ENCODE data around the gene PHYHIPL. TPM values are rescaled to one million over a fixed set of nuclear protein-coding genes. Genes with fewer than 3 reads are reported as not detected.

Gene PHYHIPL
- polyA plus RNA-seq, 1 of the 3 experiments (the other 2 are of a cell fraction): 0.44 TPM

GRCh38 chr10:59273445-59273844, 97.0 kb downstream of the PHYHIPL start:
- Histone ChIP-seq H3K9me2 (no peaks in the 10 kb centered on the region), H3K4me3 (ENCODE audit: low read depth in 2 of 2, low read length in 1 of 2) (no peak overlapping the region), H3K9ac (no peak overlapping the region), H3F3A (replicated peaks; ENCODE audit: insufficient read depth) (no peaks in the 10 kb centered on the region), H4K20me1 (ENCODE audit: insufficient read depth) (no peaks in the 10 kb centered on the region), H3K9me3 (no peaks in the 10 kb centered on the region), H3K4me2 (no peak overlapping the region), H3K36me3 (replicated peaks in 1 of 2; ENCODE audit: control insufficient read depth in 1 of 2, insufficient read depth in 2 of 2, low read length in 1 of 2) (peaks cover 12 to 20% of the 10 kb centered on the region in 2 experiments), H2AFZ (ENCODE audit: low read depth) (no peak overlapping the region), H3K27me3 (ENCODE audit: insufficient read depth) (no peaks in the 10 kb centered on the region), H3K4me1 (ENCODE audit: control insufficient read depth in 1 of 2, insufficient read depth in 2 of 2, low read depth in 1 of 2, low read length in 1 of 2) (peaks cover 0 to 7% of the 10 kb centered on the region in 2 experiments; a peak in 2 of 4 replicates), H3K79me2 (ENCODE audit: insufficient read depth) (no peaks in the 10 kb centered on the region), H3K27ac (ENCODE audit: low read depth in 2 of 2, low read length in 1 of 2) (no peak overlapping the region)
- CTCF ChIA-PET: interaction anchor here (1.1 kb wide), 1 partner anchor 309 kb away, joined by 4 read pairs; no protein-coding TSS in a partner anchor
- TF ChIP-seq RCOR1 (IDR thresholded peaks at IDR 0.05; ENCODE audit: low read length) (no peak), USF1 (IDR thresholded peaks at IDR 0.05; ENCODE audit: borderline replicate concordance, low read depth) (no peak)
- WGBS (ENCODE audit: low lambda C conversion rate): 96% methylated on average over 1 of the region's 1 CpG
- POLR2A ChIA-PET: no interaction called here
- DNase-seq: no peak

- Histone ChIP-seq H3K79me2 (ENCODE audit: insufficient read depth) (no peaks in the 10 kb centered on the region), H3K27me3 (ENCODE audit: insufficient read depth) (no peaks in the 10 kb centered on the region), H3K4me3 (ENCODE audit: low read depth in 2 of 2, low read length in 1 of 2) (no peak overlapping the region), H3K4me1 (ENCODE audit: control insufficient read depth in 1 of 2, insufficient read depth in 2 of 2, low read depth in 1 of 2, low read length in 1 of 2) (peaks cover 0 to 4% of the 10 kb centered on the region in 2 experiments; a peak in 2 of 4 replicates), H2AFZ (ENCODE audit: low read depth) (no peak overlapping the region), H3K36me3 (replicated peaks in 1 of 2; ENCODE audit: control insufficient read depth in 1 of 2, insufficient read depth in 2 of 2, low read length in 1 of 2) (peaks cover under 1 to 9% of the 10 kb centered on the region in 2 experiments), H4K20me1 (ENCODE audit: insufficient read depth) (no peaks in the 10 kb centered on the region), H3K4me2 (no peak overlapping the region), H3K9me3 (no peaks in the 10 kb centered on the region), H3K9ac (no peak overlapping the region), H3F3A (replicated peaks; ENCODE audit: insufficient read depth) (no peaks in the 10 kb centered on the region), H3K9me2 (no peaks in the 10 kb centered on the region), H3K27ac (ENCODE audit: low read depth in 2 of 2, low read length in 1 of 2) (no peak overlapping the region)
- TF ChIP-seq EP300 (IDR thresholded peaks at IDR 0.05; ENCODE audit: borderline replicate concordance in 1 of 2, low read depth in 1 of 2, low read length in 1 of 2): no peak
- no peak for TF ChIP-seq FOXM1 (IDR thresholded peaks at IDR 0.05; ENCODE audit: low read depth)
- no peak for TF ChIP-seq RAD21 (IDR thresholded peaks at IDR 0.05; ENCODE audit: low read length)
- no peak for TF ChIP-seq EZH2phosphoT487 (IDR thresholded peaks at IDR 0.05; ENCODE audit: borderline replicate concordance, low read depth)
- no peak for TF ChIP-seq SIN3A (IDR thresholded peaks at IDR 0.05; ENCODE audit: borderline replicate concordance, low read depth, low read length)
- no peak for TF ChIP-seq PBX3 (IDR thresholded peaks at IDR 0.05)
- CTCF ChIA-PET: no interaction called here
- DNase-seq: no peak
- POLR2A ChIA-PET: no interaction called here
Measured at GRCh38 chr10:59276133-59276532, 99.7 kb downstream of the PHYHIPL start.

GRCh38 chr10:59276919-59277318, 100.5 kb downstream of the PHYHIPL start:
- Histone ChIP-seq H3K4me3 (ENCODE audit: low read depth in 2 of 2, low read length in 1 of 2) (no peak overlapping the region), H2AFZ (ENCODE audit: low read depth) (no peak overlapping the region), H4K20me1 (ENCODE audit: insufficient read depth) (no peaks in the 10 kb centered on the region), H3K36me3 (replicated peaks in 1 of 2; ENCODE audit: control insufficient read depth in 1 of 2, insufficient read depth in 2 of 2, low read length in 1 of 2) (peaks cover 3 to 11% of the 10 kb centered on the region in 2 experiments), H3K27ac (ENCODE audit: low read depth in 2 of 2, low read length in 1 of 2) (no peak overlapping the region), H3K4me1 (ENCODE audit: control insufficient read depth in 1 of 2, insufficient read depth in 2 of 2, low read depth in 1 of 2, low read length in 1 of 2) (no peaks in the 10 kb centered on the region; a peak in 2 of 4 replicates), H3K9me3 (no peaks in the 10 kb centered on the region), H3K79me2 (ENCODE audit: insufficient read depth) (no peaks in the 10 kb centered on the region), H3F3A (replicated peaks; ENCODE audit: insufficient read depth) (no peaks in the 10 kb centered on the region), H3K9ac (no peak overlapping the region), H3K4me2 (no peak overlapping the region), H3K9me2 (no peaks in the 10 kb centered on the region), H3K27me3 (ENCODE audit: insufficient read depth) (no peaks in the 10 kb centered on the region)
- POLR2A ChIA-PET: no interaction called here
- TF ChIP-seq CTCF (IDR thresholded peaks at IDR 0.05): no peak
- CTCF ChIA-PET: interaction anchor here (0.9 to 1.0 kb wide), 2 partner anchors 21 to 304 kb away, joined by 3 read pairs; no protein-coding TSS in a partner anchor
- no peak for DNase-seq
